GM18870 (cell line): ENCODE data around the gene CROCC2.

ENCODE experiments used
- ATAC-seq: cut with Tn5 transposase; IDR thresholded peaks from one replicate; pipeline ENCODE4 v1.9.1; 2021; ENCODE audit warnings: moderate library complexity; ENCODE audit not compliant: unreplicated experiment

The CROCC2 gene

DNA sequence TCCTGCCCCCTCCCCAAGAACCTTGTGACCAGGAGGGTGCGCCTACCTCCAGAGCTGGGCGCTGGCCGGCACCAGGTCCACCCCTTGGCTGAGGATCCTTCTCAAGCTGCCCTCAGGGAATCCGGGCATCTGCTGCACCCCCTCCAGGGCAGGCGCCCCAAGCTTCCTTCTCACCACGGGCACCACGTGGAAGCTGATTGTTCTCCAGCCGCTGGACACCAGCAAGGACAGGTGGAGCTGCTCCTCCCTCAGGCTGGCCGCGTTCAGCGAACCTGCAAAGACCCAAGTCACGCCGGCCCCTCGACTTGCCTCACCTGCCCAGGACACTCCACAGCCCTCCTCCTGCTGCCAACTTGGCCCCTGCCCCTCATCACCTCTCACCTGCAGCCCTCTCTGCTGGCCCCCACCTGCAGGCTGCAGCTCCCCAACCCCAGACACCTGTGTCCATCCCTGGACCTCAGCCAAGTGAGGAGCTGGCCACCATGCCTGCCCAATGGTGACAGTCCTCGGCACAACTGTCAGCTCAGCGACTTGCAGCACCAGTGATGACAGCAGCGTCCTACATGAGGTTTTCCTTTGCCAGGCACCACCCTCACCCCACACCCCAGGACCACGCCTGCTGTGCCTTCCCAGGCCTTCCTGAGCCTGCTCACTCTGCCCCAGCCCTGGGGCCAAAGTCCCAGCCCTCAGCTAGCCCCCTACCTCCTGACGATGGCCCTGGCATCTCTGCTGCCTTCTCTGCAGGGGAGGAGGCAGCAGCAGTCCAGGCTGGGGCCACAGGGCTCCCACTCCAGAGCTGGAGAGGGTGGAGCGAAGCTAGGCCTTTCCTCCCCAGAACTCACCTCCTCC lies 14.4 kb upstream of the CROCC2 start:
- no peak for ATAC-seq

GRCh38 chr2:240892356-240892755 lies 13.8 kb upstream of the CROCC2 start:
- no peak for ATAC-seq

DNA sequence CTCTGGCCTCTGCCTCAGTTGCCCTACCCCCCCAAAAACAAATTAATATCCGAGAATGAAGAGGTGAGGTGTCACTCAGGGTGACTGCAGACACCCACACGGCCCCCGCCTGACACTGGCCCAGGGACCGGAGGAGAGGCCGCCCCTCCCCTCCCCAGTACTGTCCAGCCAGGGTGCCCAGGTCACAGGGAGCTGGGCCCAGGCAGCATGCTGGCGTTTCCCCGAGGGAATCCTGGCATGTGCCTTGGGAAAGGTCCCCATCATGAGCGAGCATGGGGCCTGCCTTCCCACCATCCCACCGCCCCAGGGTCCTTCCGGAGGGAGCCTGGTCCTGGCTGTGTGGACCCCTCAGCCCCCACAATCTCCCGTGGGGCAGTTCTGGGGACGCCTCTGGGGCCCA lies 13.2 kb upstream of the CROCC2 start:
- no peak for ATAC-seq

DNA sequence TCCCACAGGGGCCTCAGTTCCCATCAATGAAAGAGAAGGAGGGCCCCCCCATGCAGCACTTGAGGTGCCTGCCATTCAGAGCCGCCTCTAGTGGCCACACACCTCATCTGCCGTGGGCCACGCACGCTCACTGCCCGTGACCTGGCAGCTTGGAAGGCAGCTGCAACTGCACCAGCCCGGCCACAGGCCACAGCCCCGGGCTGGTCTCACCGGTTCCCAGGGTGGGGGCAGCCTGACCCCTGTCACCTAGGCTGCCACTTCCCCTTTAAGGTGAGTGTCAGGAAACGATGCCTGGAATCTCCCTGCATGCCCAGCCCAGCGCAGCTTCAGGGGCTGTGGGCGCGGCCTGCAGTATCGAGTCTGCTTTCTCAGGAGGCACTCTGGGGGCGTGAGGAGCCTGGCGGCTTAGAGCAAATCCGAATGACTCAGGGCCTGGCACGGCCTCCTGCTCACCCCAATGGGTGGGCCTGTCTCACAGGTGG lies 12.7 kb upstream of the CROCC2 start:
- no peak for ATAC-seq

GRCh38 chr2:240894006-240894405 lies 12.1 kb upstream of the CROCC2 start:
- ATAC-seq = no peak

- no peak for ATAC-seq
These were observed 11.1 kb upstream of the CROCC2 start for GRCh38 chr2:240894836-240895558.

DNA sequence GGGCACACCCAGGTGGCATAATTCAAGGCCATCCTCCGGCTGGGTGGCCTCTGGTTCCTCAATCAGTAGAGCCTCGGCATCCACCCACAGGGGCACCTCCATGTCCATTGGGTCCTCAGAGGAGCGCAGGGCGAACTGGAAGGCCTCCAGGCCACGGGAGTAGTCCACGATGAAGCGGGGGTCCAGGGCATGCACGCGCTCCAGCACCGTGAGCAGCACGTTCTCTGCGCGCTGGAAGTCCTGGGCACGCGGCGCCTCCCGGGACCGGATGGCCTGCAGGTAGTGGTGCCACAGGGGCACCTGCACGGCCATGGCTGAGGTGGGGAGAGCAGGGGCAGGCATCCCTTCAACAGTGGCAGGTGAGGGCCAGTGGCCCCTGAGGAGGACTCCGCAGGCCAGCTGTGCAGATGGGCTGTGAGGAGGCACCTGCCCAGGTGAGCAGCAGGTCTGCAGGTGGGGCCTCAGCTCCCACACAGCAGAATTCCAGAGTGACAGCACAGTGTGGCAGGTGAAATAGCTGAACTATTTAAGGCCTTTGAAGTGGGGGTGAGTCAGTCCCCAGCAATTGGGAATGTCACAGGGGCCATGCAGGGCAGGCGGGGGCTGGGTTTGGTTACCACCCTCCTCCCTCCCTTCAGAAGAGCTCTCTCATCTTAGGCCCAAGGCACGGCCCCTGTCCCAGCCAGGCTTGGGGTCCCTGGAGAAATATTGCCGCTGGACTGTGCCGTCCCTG lies 10.3 kb upstream of the CROCC2 start, which contains the start of gene MAB21L4:
Gene MAB21L4 (minus strand): TSS at position 501 of the 733 bp plus-strand sequence. CDS start 159 bp downstream, at position 342.
- ATAC-seq = no peak

GRCh38 chr2:240896394-240896793 lies 9.7 kb upstream of the CROCC2 start:
- ATAC-seq = no peak

DNA sequence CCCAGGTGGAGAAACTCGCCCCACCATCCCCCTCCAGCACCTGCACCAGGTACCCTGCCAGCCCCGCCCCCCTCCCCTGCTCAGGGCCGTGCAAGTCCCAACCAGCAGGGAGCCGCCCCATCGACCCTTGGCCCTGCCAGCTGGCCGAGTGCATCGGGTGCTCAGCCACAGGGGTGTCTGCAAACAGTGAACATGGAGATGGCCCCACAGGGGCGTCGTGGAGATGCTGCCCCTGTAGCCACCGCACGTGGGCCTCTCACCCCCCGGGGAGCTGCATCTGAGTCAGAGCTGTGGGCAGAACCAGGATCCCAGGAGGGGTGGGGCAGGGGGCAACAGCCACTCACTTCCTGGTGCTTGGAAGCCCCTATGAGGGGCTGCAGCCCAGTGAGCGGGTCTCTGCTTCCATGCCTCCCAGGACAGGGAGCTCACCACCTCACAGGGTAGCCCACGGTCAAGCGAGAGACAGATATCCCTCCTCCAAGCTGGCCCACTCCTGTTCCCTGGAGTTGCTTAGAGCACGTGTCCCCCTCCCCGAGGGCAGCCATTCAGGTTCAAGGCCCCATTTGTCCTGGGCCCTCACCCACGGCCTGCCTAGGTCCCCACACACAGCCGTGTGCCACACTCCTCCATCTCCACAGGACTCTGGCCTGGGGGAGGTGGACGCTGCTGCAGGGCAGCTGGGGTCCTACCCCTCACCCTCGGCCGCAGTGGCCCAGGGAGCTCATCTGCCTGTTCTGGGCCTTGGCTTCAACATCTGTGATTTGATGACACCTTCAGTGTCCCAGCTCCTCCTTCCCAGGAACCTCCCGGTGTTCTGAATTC lies 9.1 kb upstream of the CROCC2 start:
- ATAC-seq = no peak

- ATAC-seq = no peak
These were observed 7.9 kb upstream of the CROCC2 start for GRCh38 chr2:240898108-240898730.

- ATAC-seq = no peak
These were observed 7.2 kb upstream of the CROCC2 start for GRCh38 chr2:240898731-240899467.

DNA sequence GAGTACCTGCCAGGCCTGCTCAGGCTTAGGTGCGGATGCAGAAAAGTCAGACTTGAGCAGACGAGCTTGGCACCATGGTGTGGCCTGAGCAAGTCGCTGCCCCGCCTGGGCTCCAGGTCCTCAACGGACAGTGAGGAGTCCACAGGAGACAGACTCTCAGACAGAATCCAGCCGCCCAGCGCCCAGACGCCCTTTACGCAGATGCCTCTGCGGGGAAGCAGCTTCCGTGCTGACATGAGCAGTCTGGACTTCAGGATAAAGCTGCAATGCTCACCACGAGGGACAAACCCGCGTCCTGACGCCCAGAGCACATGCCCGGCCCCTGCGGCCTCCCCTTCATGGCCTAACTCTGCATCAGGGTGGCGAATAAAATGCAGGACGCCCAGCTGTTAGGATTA lies 6.7 kb upstream of the CROCC2 start:
- no peak for ATAC-seq

DNA sequence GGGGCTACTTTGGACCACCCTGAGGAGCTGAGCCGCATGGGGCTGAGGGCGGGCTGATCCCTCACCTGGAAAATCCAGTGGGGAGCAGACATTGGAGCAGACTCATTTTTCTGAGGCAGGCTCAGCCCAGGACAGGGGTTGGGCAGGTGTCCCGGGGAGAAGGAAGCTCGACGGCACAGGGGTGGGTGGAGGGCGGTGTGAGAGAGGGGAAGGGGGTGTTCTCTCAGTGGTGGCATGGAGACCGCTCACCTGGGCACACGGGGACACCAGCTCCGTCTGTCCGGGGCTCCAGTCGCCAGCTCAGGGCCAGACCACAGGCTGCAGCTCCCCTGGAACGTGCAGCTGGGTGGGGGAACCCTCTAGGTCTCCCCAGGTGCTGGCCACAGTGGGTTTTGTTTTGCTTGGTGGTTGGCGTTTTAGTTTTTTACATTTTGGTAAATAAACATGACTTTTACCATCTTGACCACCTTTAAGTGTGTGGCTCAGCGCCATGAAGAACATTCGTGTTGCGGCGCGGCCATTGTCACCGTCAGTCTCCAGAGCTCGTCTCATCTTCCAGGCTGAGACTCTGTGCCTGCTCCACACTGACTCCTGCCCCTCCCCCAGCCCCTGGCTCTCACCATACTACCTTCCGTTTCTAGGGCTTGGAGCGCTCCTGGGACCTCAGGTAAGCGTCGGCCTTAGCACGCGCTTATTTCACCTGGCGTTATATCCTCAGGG lies 5.8 kb upstream of the CROCC2 start:
- no peak for ATAC-seq

DNA sequence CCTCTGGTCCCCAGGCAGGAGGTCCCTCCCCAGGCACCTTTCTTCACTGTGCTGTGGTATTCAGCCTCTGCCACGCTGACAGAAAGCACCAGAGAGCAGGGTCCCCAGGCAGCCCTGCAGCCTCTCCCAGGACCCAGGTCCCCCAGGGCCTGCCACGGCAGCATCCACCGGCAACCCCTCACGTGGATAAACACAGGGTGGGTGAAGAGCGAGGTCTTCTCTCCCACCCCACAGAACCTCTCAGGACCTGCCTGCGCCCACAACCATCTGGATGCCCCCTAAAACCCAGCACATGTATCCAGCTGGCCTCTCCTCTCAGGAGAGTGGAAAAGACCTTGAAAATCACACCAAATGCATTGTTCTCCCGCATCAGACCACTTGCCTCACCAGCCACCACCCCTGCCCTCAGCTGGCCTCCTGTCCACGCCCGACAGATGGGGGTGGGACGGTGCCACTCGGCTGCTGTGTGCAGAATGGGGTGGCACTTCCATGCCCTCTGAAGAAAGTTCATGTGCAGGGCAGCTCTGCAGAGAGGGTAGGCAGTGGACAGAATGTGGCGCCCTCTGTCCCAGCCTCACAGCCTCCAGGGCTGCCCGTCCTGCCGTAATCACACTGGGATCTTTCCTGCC lies 4.0 kb upstream of the CROCC2 start:
- ATAC-seq = no peak

GRCh38 chr2:240902615-240903041 lies 3.5 kb upstream of the CROCC2 start:
- no peak for ATAC-seq

DNA sequence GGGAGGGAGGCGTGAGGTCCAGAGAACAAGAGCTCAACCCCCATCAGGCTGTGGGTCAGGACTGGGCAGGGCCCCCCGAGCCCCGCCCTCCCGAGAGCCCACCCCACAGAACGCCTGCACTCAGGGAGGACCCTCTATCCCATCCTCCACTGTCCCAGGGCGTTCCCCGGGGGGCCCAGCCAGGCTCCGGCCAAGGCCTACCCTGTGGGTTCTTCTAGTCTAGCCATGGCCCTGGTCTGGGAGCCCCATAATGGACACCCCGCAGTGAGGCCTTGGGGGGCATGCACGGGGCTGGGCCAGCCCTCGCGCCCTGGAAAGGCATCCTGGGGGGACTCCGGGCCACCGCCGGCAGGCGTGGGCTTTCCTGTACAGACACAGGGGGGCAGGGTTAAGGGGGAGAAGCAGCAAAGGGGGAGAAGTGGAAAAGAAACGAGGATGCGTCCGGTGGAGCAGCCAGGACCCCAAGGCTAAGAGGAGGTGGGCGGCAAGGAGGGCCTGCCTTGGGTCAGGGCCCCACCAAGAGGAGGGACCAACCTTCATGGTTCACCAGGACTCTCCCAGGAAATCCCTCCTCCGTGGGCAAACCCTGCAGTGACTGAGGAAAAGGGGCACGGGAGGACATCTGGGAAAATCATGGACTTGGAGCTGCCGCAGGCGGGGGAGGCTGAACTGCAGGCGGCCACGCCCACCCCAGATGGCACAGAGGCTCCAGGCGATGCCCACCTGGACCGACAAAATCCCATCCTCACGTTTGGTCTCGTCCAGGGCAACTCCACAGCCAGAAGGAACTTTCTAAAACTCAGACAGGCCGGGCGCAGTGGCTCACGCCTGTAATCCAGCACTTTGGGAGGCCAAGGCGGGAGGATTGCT lies 2.7 kb upstream of the CROCC2 start:
- ATAC-seq = no peak
